Renal pelvis (tissue), 4 donors: Measurements from ENCODE around the gene CRHR1. TPM values are rescaled to one million over a fixed set of nuclear protein-coding genes. Genes with fewer than 3 reads are reported as not detected.

Experiments
- DNase-seq: peaks from one replicate; pipeline ENCODE4 v3.0.0-alpha.2; 2013
- polyA plus RNA-seq, 3 donors: library from polyadenylated mRNA; unstranded; fragments of 120-200 nt; gene quantifications; one replicate each; pipeline ENCODE4 v1.2.1, GENCODE V29; 2013; ENCODE audit not compliant: insufficient read length in 3 of 3

Gene CRHR1
- polyA plus RNA-seq, 3 donors = 0.19 to 0.36 (median 0.27) TPM

DNA sequence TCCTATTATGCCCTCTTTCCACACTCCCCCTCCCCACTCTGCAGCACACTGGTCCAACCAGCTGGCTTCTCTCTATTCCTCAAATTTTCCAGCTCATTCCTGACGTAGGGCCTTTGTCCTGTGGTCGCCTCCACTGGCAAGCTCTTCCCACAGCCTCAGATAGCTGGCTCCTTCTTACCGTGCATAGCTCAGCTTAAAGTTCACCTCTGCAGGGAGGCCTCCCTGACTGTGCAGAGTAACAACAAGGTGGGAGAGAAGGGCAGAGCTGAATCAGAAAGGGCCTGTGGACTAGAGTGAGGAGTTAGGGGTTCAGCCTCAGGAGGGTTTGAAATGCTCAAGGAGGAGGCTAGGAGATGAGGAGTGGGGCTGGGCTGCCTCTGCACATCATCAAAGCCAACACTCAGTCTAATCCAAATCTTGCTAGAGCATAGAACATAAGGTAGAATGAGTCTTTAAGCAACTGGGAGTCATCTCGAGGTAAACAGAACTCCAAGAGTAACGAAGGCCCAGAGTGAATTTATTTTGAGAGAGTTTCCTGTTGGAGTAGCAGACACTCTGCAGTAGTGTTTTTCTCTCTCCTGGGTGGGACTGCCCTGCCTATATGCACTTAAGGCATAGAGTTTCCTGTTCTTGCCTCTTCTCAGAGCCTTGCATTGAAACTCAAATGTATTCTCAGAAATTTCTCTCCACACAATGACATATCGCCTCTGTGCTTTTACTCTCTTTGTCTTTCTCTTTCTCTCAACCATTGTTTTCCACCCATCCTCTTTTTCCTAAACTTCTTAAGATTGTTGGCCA, 79.9 kb downstream of the CRHR1 start:
- no peak for DNase-seq

GRCh38 chr17:45867171-45867570, 83.1 kb downstream of the CRHR1 start:
- no peak for DNase-seq

DNA sequence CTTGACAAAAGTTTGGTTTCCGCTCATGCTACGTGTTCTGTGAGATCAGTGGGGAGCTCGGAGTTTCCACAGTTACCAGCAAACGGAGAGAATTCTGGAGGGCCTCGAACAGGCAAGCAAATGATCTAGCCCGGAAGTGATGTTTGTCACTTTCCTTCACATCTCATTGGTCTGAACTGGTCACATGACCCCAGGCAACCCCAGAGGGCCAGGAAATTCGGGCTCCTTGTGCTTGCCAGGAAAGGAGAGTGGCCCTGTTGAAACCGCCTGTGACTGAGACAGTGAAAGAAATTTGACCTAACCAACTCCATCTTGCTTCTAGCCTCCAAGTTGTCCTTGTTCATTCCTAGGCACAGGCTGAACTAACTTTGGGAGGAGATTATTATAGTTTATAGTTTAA, 83.6 kb downstream of the CRHR1 start:
- DNase-seq = no peak

DNA sequence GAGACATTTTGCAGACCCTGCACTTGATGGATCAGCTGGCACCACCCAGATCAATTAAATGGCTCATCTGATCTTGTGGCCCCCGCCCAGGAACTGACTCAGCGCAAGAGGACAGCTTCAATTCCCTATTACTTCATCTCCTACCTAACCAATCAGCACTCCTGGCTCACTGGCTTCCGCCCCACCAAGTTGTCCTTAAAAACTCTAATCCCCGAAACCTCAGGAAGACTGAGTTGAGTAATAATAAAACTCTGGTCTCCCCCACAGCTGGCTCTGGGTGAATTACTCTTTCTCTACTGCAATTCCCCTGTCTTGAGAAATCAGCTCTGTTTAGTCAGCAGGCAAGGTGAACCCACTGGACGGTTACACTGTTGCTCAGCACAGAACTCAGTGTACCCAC, 84.2 kb downstream of the CRHR1 start:
- DNase-seq = no peak

DNA sequence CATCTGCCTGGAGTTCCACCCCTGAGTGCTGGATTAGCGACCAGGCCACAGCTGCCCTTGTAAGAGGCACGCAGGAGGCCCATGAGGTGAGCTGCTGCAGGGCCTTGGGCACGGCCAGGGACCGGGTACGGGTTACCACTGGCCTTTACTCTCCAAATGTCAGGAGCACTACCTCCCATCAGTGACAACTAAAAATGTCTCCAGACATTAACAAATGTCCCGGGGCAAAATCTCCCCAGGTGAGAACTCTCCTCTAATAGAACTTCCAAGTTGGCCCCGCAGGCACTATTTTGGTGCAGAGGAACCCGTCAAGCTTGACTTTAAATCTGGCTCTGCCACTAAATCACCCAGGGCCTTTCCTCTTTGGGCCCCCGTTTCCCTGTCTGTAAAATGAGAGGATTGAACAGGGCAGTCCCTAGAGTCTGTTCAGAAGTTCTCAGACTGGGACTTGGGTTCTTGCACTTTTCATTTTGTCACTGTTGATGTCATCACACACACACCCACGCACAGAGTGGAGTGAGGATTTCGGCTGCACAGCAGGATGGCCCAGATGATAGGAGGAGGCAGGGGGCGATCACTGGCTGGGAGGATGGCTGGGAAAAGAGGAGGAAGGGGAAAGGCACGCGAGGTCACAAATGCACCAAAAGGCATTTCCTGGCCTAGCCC, 85.7 kb downstream of the CRHR1 start:
- no peak for DNase-seq

GRCh38 chr17:45870342-45870974, 86.3 kb downstream of the CRHR1 start:
- no peak for DNase-seq

DNA sequence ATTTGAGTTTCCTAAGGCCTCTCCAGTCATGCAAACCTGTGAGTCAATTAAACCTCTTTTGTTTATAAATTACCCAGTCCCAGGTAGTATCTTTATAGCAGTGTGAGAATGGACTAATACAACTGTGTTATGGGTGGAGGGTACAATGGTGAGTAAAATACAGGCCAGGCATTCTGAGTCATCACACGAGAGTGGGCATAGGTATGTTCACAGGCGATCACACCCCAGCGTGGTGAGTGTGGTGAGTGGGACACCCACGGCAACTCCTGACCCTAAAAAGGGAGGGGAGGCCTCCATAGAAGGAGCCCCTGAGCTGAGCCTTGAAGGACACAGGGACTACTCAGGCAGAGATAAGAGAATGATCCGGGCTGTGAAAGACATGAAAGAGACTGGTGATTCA, 87.6 kb downstream of the CRHR1 start:
- DNase-seq = no peak

DNA sequence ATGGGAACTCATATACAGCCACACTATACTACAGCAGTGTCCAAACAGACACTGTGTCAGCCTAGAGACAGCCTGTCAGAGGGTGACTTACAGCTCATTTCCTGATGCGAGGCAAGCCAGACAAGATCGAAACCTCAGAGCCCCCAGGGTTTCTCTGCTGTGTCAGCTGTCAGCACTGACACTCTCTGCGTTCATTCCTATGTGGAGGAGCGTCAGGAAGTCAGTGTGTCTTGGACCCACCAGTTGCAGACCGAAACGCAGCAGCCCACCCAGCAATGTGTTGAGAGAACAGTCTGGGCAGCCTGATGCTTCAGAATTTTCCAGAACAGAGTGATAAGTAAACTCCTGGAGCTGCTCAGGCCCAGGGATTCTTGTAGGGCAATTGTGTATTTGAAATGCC, 89.6 kb downstream of the CRHR1 start:
- DNase-seq = no peak

GRCh38 chr17:45874151-45874550, 90.0 kb downstream of the CRHR1 start:
- no peak for DNase-seq

DNA sequence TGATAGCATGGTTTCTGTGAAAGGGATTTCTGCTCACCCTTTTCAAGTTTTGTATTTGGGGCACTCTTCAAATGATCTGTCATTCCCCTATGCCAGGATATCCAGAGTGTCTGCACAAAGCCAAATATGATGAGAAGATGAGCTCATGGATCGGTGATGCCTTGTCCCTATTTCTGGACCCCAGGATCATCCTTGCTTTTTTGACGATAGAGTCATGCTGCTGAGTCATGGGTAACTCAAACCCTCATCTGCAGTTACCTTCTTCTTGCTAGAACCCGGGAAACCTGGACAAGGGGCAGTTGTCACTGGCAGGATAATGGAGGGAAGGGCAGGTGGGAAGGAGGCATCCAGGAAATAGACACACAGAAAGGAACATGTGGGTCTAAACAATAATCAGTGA, 92.4 kb downstream of the CRHR1 start:
- no peak for DNase-seq

- no peak for DNase-seq
These were observed 93.3 kb downstream of the CRHR1 start for GRCh38 chr17:45877467-45877866.

GRCh38 chr17:45883063-45883462, 98.9 kb downstream of the CRHR1 start:
- no peak for DNase-seq

Other genes starting within 250 kb of the CRHR1 start
- not detected for gene SPPL2C, start 60.6 kb downstream of the CRHR1 start, polyA plus RNA-seq
- gene MAPT, start 110.2 kb downstream of the CRHR1 start, polyA plus RNA-seq = 1 to 10 TPM; 6.9 to 9.4 (median 8.4) TPM
- not detected for gene STH, start 214.9 kb downstream of the CRHR1 start, polyA plus RNA-seq